ENCODE data around the gene ARMC12.

ARMC12 gene

DNA sequence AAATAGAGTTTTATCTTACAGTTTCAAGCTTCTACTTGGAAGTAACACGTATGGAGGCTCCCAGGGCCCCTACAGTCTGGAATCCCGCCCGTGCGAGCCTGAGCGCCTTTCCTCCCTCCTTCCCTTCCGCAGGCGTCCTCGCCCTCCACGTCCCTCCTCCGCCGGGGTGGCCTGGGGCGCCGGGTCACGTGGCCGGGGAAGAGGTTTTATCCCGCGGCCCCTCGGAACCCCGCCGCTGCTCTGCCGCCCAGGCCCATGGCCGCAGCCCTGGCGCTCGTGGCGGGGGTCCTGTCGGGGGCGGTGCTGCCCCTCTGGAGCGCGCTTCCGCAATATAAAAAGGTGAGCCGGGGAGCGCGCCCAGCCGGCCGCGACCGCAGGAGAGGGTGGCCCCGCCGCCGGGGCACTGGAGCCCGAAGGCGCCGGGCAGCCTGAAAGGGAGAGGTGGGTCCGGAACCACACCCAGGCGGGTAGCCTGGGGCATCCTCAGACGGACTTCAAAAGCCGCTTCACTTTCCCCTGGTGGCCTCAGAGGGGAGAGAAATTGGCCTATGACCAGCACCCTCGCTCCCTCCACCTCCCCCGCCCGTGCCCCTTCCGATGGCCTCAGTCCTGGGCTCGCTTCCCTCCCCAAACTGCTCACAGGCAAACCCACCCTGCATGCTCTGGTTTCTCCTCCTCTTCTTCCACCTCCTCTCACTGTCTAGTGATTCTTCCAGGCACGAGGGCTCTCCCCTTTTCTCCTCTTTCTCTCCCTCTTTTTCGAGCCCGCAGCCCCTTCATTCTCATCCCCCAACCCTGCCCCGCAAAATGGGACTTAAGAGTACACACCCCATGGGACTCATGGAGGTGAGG, 39.8 kb downstream of the ARMC12 start, which contains the start of gene CLPSL2:
TSS of gene CLPSL2 (plus strand) at position 235 of the 852 bp plus-strand sequence. CDS start at position 256, 21 bp downstream.
- DNase-seq (ENCODE audit: low spot score): no peak

DNA sequence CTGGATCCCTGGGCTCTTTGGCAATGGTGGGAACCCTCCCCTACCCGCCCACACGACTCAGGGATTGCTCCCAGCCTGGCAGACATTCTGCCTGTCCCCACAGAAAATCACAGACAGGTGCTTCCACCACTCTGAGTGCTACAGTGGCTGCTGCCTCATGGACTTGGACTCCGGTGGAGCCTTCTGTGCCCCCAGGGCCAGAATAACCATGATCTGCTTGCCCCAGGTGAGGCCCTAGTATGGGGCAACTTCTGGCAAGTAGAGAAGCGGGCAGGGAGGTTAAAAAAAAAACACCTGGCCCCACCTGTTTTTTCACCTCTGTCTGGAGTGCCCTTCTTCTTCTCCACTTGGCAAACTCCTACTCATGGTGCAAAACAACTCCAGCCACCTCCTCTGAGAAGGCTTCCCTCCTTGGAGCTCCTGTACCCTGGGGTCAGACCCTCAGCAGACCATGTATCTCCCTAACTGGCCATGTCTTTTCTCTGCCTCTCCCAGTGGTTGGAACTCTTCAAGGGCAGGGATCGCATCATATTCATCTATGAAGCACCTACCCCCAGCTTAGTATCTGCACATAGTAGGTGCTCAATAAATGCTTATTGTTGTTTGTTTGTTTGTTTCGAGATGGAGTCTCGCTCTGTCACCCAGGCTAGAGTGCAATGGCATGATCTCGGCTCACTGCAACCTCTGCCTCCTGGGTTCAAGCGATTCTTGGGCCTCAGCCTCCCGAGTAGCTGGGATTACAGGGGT, 40.7 kb downstream of the ARMC12 start:
- no peak for DNase-seq (ENCODE audit: low spot score)

DNA sequence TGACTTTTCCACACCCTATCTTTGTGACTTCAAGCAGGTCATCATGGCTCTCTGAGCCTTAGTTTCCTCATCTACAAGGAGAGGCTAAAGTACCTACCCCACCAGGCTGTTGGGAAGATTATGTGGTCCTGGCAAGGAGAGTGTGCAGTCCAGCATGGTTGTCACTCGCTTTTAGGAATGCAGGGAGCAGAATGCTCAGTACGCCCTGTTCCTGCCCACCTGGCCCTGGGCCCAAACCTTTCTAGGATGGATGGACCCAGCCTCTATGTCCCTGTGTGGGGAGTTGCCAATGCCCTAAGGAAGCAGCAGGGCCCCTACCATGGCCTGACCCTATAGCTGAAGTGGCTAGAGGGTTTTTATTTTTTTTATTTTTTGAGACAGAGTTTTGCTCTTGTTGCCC, 41.6 kb downstream of the ARMC12 start:
- DNase-seq (ENCODE audit: low spot score): no peak

DNA sequence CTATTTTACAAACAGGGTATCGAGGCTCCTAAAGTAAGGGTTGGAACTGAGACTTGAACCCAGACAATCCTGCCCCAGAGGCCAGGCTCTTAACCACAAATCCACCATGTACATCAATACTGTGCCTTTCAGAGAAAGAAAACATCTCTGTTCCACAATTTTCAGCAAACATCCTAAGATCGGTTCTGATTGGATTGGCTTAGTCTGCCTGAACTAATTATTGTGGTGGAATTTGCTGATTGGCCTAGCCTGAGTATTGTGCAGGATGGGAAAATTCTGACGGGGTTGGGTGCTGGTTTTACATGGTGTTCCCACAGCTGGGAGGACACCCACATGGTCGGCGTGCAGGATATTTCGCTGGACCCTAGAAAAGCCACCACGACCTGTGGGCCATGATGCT, 43.9 kb downstream of the ARMC12 start, which contains the start of gene CLPSL1:
TSS of gene CLPSL1 (plus strand) at position 301 of the 400 bp plus-strand sequence. CDS start at position 393, 92 bp downstream.
- DNase-seq (ENCODE audit: low spot score): no peak

- DNase-seq (ENCODE audit: low spot score): no peak
Observed at GRCh38 chr6:35781290-35781689, 44.5 kb downstream of the ARMC12 start.

DNA sequence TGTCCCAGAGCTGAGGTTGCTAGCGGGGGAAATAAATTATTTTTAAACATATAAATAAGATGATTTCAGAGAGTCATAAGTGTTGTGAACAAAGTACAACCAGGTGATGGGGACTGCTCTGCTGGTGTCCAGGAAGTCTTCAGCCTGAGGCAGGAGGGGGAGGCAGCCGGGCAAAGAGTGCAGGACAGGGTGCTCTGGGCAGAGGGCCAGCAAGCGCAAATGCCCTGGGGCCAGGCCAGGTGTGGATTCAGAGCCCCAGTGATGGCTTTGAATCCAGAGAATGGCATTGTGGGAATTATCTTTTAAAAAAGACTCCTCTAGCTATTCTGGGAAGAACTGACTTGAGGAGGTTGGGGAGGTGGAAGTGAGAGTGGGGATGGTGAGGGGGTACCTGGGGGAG, 45.6 kb downstream of the ARMC12 start:
- no peak for DNase-seq (ENCODE audit: low spot score)

DNA sequence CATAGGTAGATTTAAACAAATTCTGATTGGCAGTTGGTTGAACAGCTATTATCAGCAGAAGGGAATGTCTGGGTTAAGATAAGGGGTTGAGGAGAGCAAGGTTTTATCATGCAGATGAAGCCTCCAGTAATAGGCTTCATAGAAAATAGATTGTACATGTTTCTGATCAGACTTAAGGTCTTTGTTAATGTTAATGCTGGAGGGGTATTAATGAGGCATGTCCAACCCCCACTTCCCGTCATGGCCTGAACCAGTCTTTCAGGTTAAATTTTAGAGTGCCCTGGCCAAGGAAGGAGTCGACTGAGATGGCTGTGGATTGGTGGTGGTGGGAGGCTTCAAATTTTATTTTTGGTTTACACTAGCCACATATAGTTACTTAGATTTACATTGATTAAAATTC, 47.4 kb downstream of the ARMC12 start:
- DNase-seq (ENCODE audit: low spot score): no peak

- no peak for DNase-seq (ENCODE audit: low spot score)
Observed at GRCh38 chr6:35786272-35786671, 49.4 kb downstream of the ARMC12 start.

DNA sequence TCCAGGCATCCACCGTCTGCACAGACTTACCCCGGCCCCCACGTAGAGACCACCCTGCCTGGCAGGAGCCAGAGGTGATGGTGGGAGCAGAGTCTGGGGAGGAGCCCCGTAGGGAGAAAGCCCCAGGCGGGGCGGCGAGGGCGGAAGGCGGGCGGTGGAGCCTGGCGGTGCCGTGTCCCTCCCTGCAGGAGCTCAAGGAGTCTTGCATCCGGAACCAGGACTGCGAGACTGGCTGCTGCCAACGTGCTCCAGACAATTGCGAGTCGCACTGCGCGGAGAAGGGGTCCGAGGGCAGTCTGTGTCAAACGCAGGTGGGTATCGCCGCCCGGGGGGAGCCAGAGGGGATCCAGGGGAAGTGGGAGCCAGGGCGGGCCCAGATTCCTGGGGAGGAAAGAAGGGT, 50.0 kb downstream of the ARMC12 start:
- DNase-seq (ENCODE audit: low spot score): no peak

DNA sequence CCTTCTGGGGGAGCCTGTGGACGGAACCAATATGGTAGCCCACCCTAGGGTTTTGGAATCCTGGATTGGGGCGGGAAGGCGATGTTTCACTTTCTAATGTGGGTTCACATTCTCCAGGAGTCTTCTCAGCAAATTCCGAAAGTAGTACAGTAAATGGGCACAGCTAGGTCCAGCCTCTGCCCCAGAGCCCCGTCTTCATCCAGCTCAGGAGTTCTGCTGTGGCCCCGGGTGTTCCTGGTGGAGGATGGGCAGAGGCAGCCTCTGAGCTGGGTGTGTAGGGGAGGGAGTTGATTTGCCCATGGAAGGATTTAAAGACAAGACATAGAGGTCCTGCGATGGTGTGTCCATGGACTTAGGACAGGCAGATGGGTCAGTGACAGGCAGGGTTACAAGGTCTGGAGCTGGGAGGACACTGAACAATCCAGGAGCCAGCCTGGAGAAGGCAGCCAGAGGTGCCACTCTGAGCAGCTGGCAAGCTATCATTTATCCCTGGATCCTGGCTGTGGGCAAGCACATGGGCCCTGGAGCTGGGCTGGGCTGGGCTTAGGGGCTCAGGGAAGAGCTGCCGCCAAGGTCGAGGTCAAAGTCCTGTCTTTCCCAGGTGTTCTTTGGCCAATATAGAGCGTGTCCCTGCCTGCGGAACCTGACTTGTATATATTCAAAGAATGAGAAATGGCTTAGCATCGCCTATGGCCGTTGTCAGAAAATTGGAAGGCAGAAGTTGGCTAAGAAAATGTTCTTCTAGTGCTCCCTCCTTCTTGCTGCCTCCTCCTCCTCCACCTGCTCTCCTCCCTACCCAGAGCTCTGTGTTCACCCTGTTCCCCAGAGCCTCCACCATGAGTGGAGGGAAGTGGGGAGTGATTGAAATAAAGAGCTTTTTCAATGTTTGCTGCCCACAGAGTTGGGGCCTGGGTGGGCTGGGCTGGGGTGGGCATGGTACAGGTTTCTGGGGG, 50.7 kb downstream of the ARMC12 start:
- no peak for DNase-seq (ENCODE audit: low spot score)

DNA sequence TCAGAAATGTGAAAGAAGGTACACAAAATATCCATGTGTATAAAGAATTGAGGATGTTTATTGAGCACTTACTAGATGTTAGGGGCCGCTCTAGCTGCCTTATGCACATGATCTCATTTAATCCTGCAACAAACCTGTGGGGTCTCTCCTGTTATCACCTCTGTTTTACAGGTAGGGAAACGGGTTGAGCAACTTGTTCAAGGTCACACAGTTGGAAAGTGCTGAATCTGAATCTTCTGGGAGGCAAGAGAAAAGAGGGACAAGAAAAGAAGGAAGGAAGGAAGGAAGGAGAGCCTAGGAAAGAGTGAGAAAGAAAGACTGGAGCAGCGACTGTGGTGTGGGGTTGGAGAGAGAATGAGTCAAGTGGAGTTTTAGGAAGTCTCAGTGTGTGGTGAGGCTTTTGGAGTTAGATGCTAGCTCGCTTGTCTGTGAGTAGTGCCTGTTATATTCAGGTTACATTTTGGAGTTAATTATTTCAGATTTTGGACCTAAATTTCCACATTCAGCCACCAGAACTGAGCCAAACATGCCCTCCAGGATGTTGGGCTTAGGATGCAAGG, 51.7 kb downstream of the ARMC12 start:
- no peak for DNase-seq (ENCODE audit: low spot score)

- DNase-seq (ENCODE audit: low spot score): no peak
Observed at GRCh38 chr6:35790683-35791082, 53.9 kb downstream of the ARMC12 start.

GRCh38 chr6:35794536-35795452, 58.0 kb downstream of the ARMC12 start:
- DNase-seq (ENCODE audit: low spot score): no peak

DNA sequence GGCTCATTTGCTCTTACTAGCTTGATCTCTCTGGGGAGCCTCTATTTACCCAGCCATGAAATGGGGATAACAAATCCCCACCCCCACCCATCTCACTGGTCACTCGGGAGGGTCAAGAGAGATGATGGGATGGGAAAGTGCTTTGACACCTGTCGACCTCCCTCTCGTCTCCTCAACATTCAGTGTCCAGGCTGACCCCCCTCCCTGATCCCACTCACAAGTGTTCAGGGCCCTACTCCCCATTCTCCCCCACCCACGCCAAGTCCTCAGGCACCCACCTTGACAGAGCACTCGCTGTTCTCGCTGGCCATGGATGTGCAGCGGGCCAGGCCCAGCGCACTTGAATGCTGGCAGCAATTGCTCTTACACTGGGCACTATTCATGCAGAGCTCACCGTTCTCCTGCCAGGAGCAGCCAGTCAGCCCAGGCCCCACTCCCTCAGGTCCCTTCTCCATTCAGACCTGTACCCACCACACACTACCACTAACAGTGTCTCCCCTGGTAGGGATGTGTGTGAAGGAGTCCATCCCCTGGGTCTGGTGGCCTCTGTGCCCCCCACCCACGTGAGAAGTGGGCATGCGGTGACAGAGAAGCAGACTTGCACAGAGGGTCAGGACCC, 58.7 kb downstream of the ARMC12 start:
- no peak for DNase-seq (ENCODE audit: low spot score)

DNA sequence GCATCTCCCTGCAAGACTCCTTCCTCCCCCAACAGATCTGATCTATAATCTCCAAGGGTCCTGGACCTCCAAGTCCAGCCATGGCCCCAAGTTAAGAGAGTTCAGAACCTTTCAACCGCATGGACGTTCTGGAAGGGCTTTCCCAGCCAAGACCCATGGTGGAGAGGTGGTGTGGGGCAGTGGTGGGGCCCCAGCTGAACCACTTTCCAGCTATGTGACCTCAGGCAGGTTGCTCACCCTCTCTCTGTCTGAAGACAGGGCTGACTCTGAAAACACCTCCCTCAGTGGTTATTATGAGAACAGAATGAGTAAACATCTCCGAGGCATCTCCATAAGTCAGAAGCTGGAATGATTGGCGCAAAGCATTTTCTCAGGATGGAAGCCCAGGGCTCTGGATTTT, 59.4 kb downstream of the ARMC12 start:
- no peak for DNase-seq (ENCODE audit: low spot score)

GRCh38 chr6:35797837-35798526, 61.1 kb downstream of the ARMC12 start:
- no peak for DNase-seq (ENCODE audit: low spot score)
